H1 (cell line): ENCODE data around the gene DCP1A.

Experiments
- CTCF ChIP-seq, 3 experiments: IDR thresholded peaks; 1 replicate in 2 of 3; 2 replicates in 1 of 3; pipeline versions ENCODE4 v1.5.1 to v1.6.1; 2011; ENCODE audit warnings: low read length in 3 of 3, mild to moderate bottlenecking in 3 of 3, inconsistent platforms in 2 of 3, low read depth in 1 of 3, moderate library complexity in 1 of 3; ENCODE audit not compliant: insufficient read depth in 1 of 3; ENCODE audit errors: control extremely low read depth in 1 of 3
- EP300 ChIP-seq, 2 experiments: IDR thresholded peaks; 1 replicate in 1 of 2; 2 replicates in 1 of 2; pipeline ENCODE4 v1.6.1; 2011 to 2012; ENCODE audit warnings: low read depth in 2 of 2, low read length in 2 of 2, mild to moderate bottlenecking in 2 of 2, borderline replicate concordance in 1 of 2, inconsistent platforms in 1 of 2, moderate library complexity in 1 of 2
- GABPA ChIP-seq: IDR thresholded peaks from 2 replicates; pipeline ENCODE4 v1.6.1; 2011; ENCODE audit warnings: mild to moderate bottlenecking, low read length, moderate library complexity, borderline replicate concordance; ENCODE audit not compliant: insufficient read depth
- GTF2F1 ChIP-seq: IDR thresholded peaks from 2 replicates; pipeline ENCODE4 v1.6.1; 2012; ENCODE audit warnings: low read depth, low read length, improper control_type of control experiment, borderline replicate concordance
- HDAC6 ChIP-seq: IDR thresholded peaks from one replicate; pipeline ENCODE4 v1.7.1; 2012; ENCODE audit warnings: low read depth, mild to moderate bottlenecking, inconsistent platforms, low read length, moderate library complexity
- MAFK ChIP-seq: IDR thresholded peaks from 2 replicates; pipeline ENCODE4 v1.6.1; 2012; ENCODE audit warnings: low read depth, mild to moderate bottlenecking, improper control_type of control experiment, low read length
- POLR2A ChIP-seq, 2 experiments: IDR thresholded peaks; 1 replicate in 1 of 2; 2 replicates in 1 of 2; pipeline ENCODE4 v1.6.1; 2011; ENCODE audit warnings: low read depth in 2 of 2, low read length in 2 of 2, mild to moderate bottlenecking in 2 of 2; ENCODE audit errors: control extremely low read depth in 1 of 2
- POLR2AphosphoS5 ChIP-seq: IDR thresholded peaks from 2 replicates; pipeline ENCODE4 v1.6.1; 2011; ENCODE audit warnings: low read depth, low read length
- RFX5 ChIP-seq: IDR thresholded peaks from 2 replicates; pipeline ENCODE4 v1.6.1; 2011; ENCODE audit warnings: low read depth, low read length, improper control_type of control experiment, borderline replicate concordance
- RNF2 ChIP-seq: fragments of 200-900, 300-1000 bp; sonication (generic); IDR thresholded peaks from 2 replicates; pipeline ENCODE4 v1.7.1; 2016; ENCODE audit warnings: borderline replicate concordance, low read depth, mild to moderate bottlenecking, antibody characterized with exemption, low read length; ENCODE audit not compliant: poor library complexity, severe bottlenecking; ENCODE audit errors: missing control alignments
- SIRT6 ChIP-seq: IDR thresholded peaks from one replicate; pipeline ENCODE4 v1.7.1; 2012; ENCODE audit warnings: low read length, inconsistent platforms

DNA sequence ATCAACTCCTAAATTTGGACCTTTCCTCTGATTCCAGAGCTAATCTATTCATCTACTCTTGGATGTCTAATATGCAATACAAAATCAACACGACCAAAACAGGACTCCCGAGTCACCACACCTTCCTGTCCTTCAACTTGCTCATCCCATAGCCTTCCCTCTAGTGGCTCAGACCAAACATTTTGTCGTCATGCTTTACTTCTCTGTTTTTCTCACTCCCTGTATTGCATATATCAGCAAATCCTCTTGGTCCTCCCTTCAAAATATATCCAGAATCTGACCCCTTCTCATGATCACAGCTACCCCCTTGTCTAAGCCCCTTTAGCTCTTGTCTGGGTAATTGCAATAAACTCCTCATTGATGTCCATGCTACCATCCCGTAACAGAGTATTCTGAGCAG, 30.5 kb upstream of the DCP1A start:
- TF ChIP-seq RFX5 = no peak
- TF ChIP-seq CTCF (IDR thresholded peaks at IDR 0.05; ENCODE audit: control extremely low read depth in 1 of 3, insufficient read depth in 1 of 3, low read depth in 1 of 3, low read length in 3 of 3) = no peak
- no peak for TF ChIP-seq POLR2A (IDR thresholded peaks at IDR 0.05; ENCODE audit: control extremely low read depth in 1 of 2, low read depth in 2 of 2, low read length in 2 of 2)
- TF ChIP-seq MAFK = no peak
- no peak for TF ChIP-seq EP300 (IDR thresholded peaks at IDR 0.05; ENCODE audit: borderline replicate concordance in 1 of 2, low read depth in 2 of 2, low read length in 2 of 2)
- no peak for TF ChIP-seq GABPA
- TF ChIP-seq GTF2F1 = no peak
- TF ChIP-seq POLR2AphosphoS5 = no peak
- TF ChIP-seq SIRT6 = no peak
- no peak for TF ChIP-seq RNF2
- TF ChIP-seq HDAC6 = no peak
